SK-N-SH (cell line): ENCODE measurements around the gene SFN. TPM values are rescaled to one million over a fixed set of nuclear protein-coding genes. Genes with fewer than 3 reads are reported as not detected.

Source experiments
- CTCF ChIA-PET: fragments of 300-600, 350-600 bp; formaldehyde crosslinking; extraction: SDS; loops from one replicate; lab custom pipeline; 2021; lab: Yijun Ruan, JAX
- POLR2A ChIA-PET: fragments of 350-600 bp; sonication (Branson Sonifier 250); formaldehyde crosslinking; extraction: SDS; loops from one replicate; lab custom pipeline; 2020; ENCODE audit warnings: antibody characterized with exemption, inconsistent platforms; lab: Yijun Ruan, JAX
- DNase-seq: peaks from one replicate; pipeline ENCODE4 v3.0.0; 2012
- H2AFZ ChIP-seq: fragments of 200-600 bp; sonication (generic); 2 replicates; pipeline ENCODE4 v1.8.1; 2016; ENCODE audit warnings: antibody characterized with exemption, mild to moderate bottlenecking, low read depth
- H3F3A ChIP-seq: fragments of 200-600 bp; sonication (generic); replicated peaks from 2 replicates; pipeline ENCODE3; 2016; ENCODE audit warnings: antibody characterized with exemption, mild to moderate bottlenecking; ENCODE audit not compliant: insufficient read depth
- H3K27ac ChIP-seq, 2 experiments: fragments of 200-500 bp in 1 of 2; fragments of 200-600 bp in 1 of 2; sonication (Bioruptor generic) in 1 of 2; sonication (generic), shearing (Covaris generic) in 1 of 2; 2 replicates each; pipeline versions ENCODE4 v1.5.1 to v1.6.1; 2014 to 2016; ENCODE audit warnings: low read depth in 2 of 2, inconsistent platforms in 1 of 2, low read length in 1 of 2, mild to moderate bottlenecking in 1 of 2, mixed read lengths in 1 of 2
- H3K27me3 ChIP-seq: fragments of 200-600 bp; sonication (generic), shearing (Covaris generic); 2 replicates; pipeline ENCODE4 v1.6.1; 2016; ENCODE audit warnings: mixed run types; ENCODE audit not compliant: insufficient read depth
- H3K36me3 ChIP-seq, 2 experiments: fragments of 200-500 bp in 1 of 2; fragments of 200-600 bp in 1 of 2; sonication (Bioruptor generic) in 1 of 2; sonication (generic) in 1 of 2; replicated peaks in 1 of 2; 2 replicates each; pipeline versions ENCODE3 to v1.5.1; 2014 to 2016; ENCODE audit warnings: low read length in 1 of 2, mild to moderate bottlenecking in 1 of 2; ENCODE audit not compliant: insufficient read depth in 2 of 2, control insufficient read depth in 1 of 2
- H3K4me1 ChIP-seq, 2 experiments: fragments of 200-500 bp in 1 of 2; fragments of 200-600 bp in 1 of 2; sonication (Bioruptor generic) in 1 of 2; sonication (generic), shearing (Covaris generic) in 1 of 2; 2 replicates each; pipeline versions ENCODE4 v1.5.1 to v1.6.1; 2014 to 2016; ENCODE audit warnings: low read depth in 1 of 2, low read length in 1 of 2, mixed run types in 1 of 2; ENCODE audit not compliant: insufficient read depth in 2 of 2, control insufficient read depth in 1 of 2
- H3K4me2 ChIP-seq: fragments of 200-600 bp; sonication (generic), shearing (Covaris generic); 2 replicates; pipeline ENCODE4 v1.6.1; 2017; ENCODE audit warnings: mixed run types
- H3K4me3 ChIP-seq, 2 experiments: fragments of 200-500 bp in 1 of 2; fragments of 200-600 bp in 1 of 2; sonication (Bioruptor generic) in 1 of 2; sonication (generic), shearing (Covaris generic) in 1 of 2; 2 replicates each; pipeline versions ENCODE4 v1.5.1 to v1.8.1; 2014 to 2016; ENCODE audit warnings: low read depth in 2 of 2, inconsistent platforms in 1 of 2, low read length in 1 of 2, mild to moderate bottlenecking in 1 of 2, mixed read lengths in 1 of 2, moderate library complexity in 1 of 2
- H3K79me2 ChIP-seq: fragments of 200-600 bp; sonication (generic); 2 replicates; pipeline ENCODE4 v1.8.1; 2017; ENCODE audit warnings: mild to moderate bottlenecking; ENCODE audit not compliant: insufficient read depth
- H3K9ac ChIP-seq: fragments of 200-600 bp; sonication (generic); 2 replicates; pipeline ENCODE4 v1.6.1; 2017; ENCODE audit warnings: mixed run types
- H3K9me2 ChIP-seq: fragments of 200-600 bp; sonication (generic); 2 replicates; pipeline ENCODE4 v1.6.1; 2017; ENCODE audit warnings: mixed run types
- H3K9me3 ChIP-seq: fragments of 200-600 bp; sonication (generic); 2 replicates; pipeline ENCODE4 v1.6.1; 2017; ENCODE audit warnings: mixed run types, mild to moderate bottlenecking, moderate library complexity
- H4K20me1 ChIP-seq: fragments of 200-600 bp; sonication (generic); 2 replicates; pipeline ENCODE4 v1.6.1; 2017; ENCODE audit warnings: mild to moderate bottlenecking, mixed run types; ENCODE audit not compliant: insufficient read depth
- GABPA ChIP-seq: IDR thresholded peaks from 2 replicates; pipeline ENCODE4 v1.4.0; 2012; ENCODE audit warnings: low read depth, mild to moderate bottlenecking
- NFIC ChIP-seq: IDR thresholded peaks from 2 replicates; pipeline ENCODE4 v1.4.0; 2012; ENCODE audit warnings: borderline replicate concordance
- PBX3 ChIP-seq: IDR thresholded peaks from 2 replicates; pipeline ENCODE4; 2012
- POLR2AphosphoS5 ChIP-seq: IDR thresholded peaks from 2 replicates; pipeline ENCODE4 v1.6.1; 2012; ENCODE audit warnings: low read depth, low read length
- SIN3A ChIP-seq: IDR thresholded peaks from 2 replicates; pipeline ENCODE4 v1.6.1; 2012; ENCODE audit warnings: low read depth, mild to moderate bottlenecking, low read length, moderate library complexity, borderline replicate concordance
- YY1 ChIP-seq: IDR thresholded peaks from 2 replicates; pipeline ENCODE4 v1.4.0; 2012; ENCODE audit warnings: low read depth, mild to moderate bottlenecking
- ZBTB33 ChIP-seq: IDR thresholded peaks from 2 replicates; pipeline ENCODE4 v1.4.0; 2012; ENCODE audit warnings: low read depth, borderline replicate concordance
- WGBS: methylation state at CpG from one replicate; pipeline ENCODE4 v1.1.6; 2017; ENCODE audit warnings: low lambda C conversion rate; 5-methylcytosine and 5-hydroxymethylcytosine counted together
- polyA plus RNA-seq, 3 experiments: library from polyadenylated mRNA; depleted of rRNA; stranded (reverse); fragments of >200 nt; gene quantifications; 2 replicates each; pipeline ENCODE4 v1.2.3, GENCODE V29; 2012
- TF ChIP-seq, protein P1 (sequence below): fragments of 200-600 bp; sonication (generic); IDR thresholded peaks from 2 replicates; pipeline ENCODE4 v1.6.1; 2017; ENCODE audit warnings: antibody characterized with exemption, mild to moderate bottlenecking, moderate library complexity
- TF ChIP-seq, protein P2 (sequence below): IDR thresholded peaks from 2 replicates; pipeline ENCODE4 v1.6.1; 2012; ENCODE audit warnings: mild to moderate bottlenecking, low read depth, low read length, moderate library complexity

Gene SFN
- polyA plus RNA-seq, 1 of the 3 experiments (the other 2 are of a cell fraction) = 0.18 TPM

DNA sequence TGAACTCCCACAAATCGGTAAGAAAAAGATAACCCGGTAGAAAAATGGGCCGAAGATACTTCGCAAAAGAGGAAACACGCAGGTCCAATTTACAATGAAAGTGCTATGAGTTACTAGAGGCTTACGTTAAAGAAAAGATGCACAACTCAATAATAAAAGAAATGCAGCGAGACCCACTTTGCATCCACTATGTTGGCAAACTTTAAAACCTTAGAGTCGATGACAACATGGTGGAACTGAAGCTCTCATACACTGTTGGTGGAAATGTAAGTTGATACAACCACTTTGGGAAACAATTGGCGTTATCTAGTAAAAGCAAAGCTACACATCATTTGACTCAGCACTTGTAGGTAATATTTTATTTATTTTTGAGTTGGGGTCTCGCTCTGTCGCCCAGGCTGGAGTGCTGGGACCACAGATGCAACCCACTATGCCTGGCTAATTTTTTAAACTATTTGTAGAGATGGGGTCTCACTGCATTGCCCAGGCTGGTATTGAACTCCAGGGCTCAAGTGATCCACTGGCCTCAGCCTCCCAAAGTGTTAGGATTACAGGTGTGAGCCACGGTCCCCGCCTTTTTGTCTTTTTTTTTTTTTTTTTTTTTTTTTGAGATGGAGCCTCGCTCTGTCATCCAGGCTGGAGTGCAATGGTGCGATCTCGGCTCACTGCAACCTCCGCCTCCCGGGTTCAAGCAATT is 38.0 kb downstream of the SFN start:
- H3K27ac ChIP-seq = peak overlapping the region; percentile 68 to 80; a peak in 3 of 4 replicates
- peak overlapping the region; percentile 93 for H3K9ac ChIP-seq
- no peaks in the 10 kb centered on the region for H3K27me3 ChIP-seq
- peak overlapping the region; percentile 100 for H2AFZ ChIP-seq
- H3K79me2 ChIP-seq = peaks cover 28% of the 10 kb centered on the region
- CTCF ChIA-PET = interaction anchor here (0.6 to 2.3 kb wide), 6 partner anchors 12 to 97 kb away, joined by 3 to 7 read pairs (median 3); partner anchors contain the start of genes GPN2 and ZDHHC18
- H3K36me3 ChIP-seq = peaks cover 9 to 10% of the 10 kb centered on the region in 2 experiments
- H3K4me2 ChIP-seq = peak overlapping the region; percentile 92
- peaks cover 4 to 9% of the 10 kb centered on the region in 2 experiments; a peak in 3 of 4 replicates for H3K4me1 ChIP-seq
- no peaks in the 10 kb centered on the region for H4K20me1 ChIP-seq
- H3F3A ChIP-seq = no peaks in the 10 kb centered on the region
- peak overlapping the region; percentile 84 to 97 for H3K4me3 ChIP-seq
- no peaks in the 10 kb centered on the region for H3K9me2 ChIP-seq
- no peaks in the 10 kb centered on the region for H3K9me3 ChIP-seq
- DNase-seq = no peak
- TF ChIP-seq POLR2AphosphoS5 (no peak), YY1 (no peak), SIN3A (no peak), NFIC (no peak), PBX3 (no peak), GABPA (no peak), ZBTB33 (no peak)
- TF ChIP-seq, protein P1, sequence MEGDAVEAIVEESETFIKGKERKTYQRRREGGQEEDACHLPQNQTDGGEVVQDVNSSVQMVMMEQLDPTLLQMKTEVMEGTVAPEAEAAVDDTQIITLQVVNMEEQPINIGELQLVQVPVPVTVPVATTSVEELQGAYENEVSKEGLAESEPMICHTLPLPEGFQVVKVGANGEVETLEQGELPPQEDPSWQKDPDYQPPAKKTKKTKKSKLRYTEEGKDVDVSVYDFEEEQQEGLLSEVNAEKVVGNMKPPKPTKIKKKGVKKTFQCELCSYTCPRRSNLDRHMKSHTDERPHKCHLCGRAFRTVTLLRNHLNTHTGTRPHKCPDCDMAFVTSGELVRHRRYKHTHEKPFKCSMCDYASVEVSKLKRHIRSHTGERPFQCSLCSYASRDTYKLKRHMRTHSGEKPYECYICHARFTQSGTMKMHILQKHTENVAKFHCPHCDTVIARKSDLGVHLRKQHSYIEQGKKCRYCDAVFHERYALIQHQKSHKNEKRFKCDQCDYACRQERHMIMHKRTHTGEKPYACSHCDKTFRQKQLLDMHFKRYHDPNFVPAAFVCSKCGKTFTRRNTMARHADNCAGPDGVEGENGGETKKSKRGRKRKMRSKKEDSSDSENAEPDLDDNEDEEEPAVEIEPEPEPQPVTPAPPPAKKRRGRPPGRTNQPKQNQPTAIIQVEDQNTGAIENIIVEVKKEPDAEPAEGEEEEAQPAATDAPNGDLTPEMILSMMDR = no peak
- TF ChIP-seq, protein P2, sequence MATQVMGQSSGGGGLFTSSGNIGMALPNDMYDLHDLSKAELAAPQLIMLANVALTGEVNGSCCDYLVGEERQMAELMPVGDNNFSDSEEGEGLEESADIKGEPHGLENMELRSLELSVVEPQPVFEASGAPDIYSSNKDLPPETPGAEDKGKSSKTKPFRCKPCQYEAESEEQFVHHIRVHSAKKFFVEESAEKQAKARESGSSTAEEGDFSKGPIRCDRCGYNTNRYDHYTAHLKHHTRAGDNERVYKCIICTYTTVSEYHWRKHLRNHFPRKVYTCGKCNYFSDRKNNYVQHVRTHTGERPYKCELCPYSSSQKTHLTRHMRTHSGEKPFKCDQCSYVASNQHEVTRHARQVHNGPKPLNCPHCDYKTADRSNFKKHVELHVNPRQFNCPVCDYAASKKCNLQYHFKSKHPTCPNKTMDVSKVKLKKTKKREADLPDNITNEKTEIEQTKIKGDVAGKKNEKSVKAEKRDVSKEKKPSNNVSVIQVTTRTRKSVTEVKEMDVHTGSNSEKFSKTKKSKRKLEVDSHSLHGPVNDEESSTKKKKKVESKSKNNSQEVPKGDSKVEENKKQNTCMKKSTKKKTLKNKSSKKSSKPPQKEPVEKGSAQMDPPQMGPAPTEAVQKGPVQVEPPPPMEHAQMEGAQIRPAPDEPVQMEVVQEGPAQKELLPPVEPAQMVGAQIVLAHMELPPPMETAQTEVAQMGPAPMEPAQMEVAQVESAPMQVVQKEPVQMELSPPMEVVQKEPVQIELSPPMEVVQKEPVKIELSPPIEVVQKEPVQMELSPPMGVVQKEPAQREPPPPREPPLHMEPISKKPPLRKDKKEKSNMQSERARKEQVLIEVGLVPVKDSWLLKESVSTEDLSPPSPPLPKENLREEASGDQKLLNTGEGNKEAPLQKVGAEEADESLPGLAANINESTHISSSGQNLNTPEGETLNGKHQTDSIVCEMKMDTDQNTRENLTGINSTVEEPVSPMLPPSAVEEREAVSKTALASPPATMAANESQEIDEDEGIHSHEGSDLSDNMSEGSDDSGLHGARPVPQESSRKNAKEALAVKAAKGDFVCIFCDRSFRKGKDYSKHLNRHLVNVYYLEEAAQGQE = no peak
- WGBS = 64% methylated on average over 18 of the region's 18 CpGs
- POLR2A ChIA-PET = interaction anchor here (0.6 to 1.8 kb wide), 6 partner anchors 10 to 401 kb away, joined by 3 to 17 read pairs (median 6); partner anchors contain the start of genes GPN2 and NUDC
